GM21526 (cell line): ENCODE data around the gene GTF2H4.
A peak's percentile ranks its signal among the peaks of the same experiment; 100 is the strongest.
"Not testable (repeated sequence)": the region's sequence is repeated elsewhere in the genome, so short reads cannot be mapped to it uniquely, and the experiment has no call there.

Experiments
- ATAC-seq: cut with Tn5 transposase; IDR thresholded peaks from one replicate; pipeline ENCODE4 v1.9.1; 2021; ENCODE audit warnings: moderate library complexity; ENCODE audit not compliant: unreplicated experiment, low FRiP score

Gene GTF2H4

GRCh38 chr6:30907758-30908591 lies at the start of gene GTF2H4:
Gene GTF2H4 (plus strand): TSS chr6:30908207.
- ATAC-seq = peak; percentile 84

- ATAC-seq = not testable (repeated sequence)
Observed at GRCh38 chr6:30859726-30860125, 48.3 kb upstream of the GTF2H4 start.

GRCh38 chr6:30861257-30862048 lies 46.6 kb upstream of the GTF2H4 start:
- no peak for ATAC-seq

GRCh38 chr6:30862156-30862875 lies 45.7 kb upstream of the GTF2H4 start:
- ATAC-seq = no peak

GRCh38 chr6:30864325-30864724 lies 43.7 kb upstream of the GTF2H4 start:
- no peak for ATAC-seq

GRCh38 chr6:30869241-30869749 lies 38.7 kb upstream of the GTF2H4 start:
- not testable (repeated sequence) for ATAC-seq

DNA sequence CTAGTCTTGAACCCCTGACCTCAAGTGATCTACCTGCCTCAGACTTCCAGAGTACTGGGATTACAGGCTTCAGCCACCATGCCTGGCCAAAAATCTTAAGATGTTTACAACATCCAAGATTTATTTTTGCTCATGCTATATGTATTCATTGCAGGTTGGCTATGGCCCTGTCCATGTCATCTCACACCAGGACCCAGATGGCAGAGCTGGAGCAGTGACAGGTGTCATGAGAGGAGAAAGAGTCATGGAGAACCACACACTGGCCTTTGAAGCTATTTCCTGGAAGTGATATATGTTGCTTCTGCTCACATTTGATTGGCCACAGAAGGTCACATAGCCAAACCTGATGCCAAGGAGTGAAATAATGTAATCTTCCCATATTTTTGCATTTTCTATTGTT lies 37.5 kb upstream of the GTF2H4 start:
- no peak for ATAC-seq

GRCh38 chr6:30871592-30872183 lies 36.3 kb upstream of the GTF2H4 start:
- no peak for ATAC-seq

- no peak for ATAC-seq
Observed at GRCh38 chr6:30873137-30873640, 34.8 kb upstream of the GTF2H4 start.

GRCh38 chr6:30873795-30874194 lies 34.2 kb upstream of the GTF2H4 start:
- not testable (repeated sequence) for ATAC-seq

GRCh38 chr6:30875244-30876038 lies 32.6 kb upstream of the GTF2H4 start:
- no peak for ATAC-seq

DNA sequence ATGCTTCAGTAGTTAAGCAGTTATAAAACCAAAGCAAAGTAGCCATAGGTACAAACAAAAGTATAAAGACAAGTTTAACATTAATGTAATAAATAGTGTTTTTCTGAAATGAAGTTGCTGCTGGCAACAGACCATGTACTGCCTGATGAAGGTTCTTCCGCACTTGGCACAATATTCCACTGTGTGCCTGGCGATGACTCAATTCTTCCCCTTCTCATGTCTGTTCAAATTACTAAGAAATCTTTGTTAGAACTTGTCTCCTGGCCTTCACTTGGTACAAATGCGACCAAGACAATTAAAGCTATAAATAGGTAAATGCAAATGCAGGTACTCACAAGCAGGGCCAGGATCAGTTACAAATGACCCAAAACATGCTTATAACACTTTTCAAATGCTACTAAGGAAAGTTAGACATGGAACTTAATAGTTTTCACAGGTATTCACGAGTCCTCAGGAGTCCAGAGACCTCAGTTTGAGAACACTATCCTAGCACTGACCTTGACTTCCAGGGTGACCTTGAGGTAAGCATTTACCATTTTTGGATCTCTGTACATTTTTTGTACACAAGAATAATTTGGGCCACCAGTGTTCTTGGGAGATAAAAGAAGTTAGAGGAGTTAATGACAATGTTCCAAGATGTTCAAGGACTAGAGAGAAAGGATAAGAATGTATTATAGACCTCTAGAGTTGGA lies 31.8 kb upstream of the GTF2H4 start:
- ATAC-seq = no peak

DNA sequence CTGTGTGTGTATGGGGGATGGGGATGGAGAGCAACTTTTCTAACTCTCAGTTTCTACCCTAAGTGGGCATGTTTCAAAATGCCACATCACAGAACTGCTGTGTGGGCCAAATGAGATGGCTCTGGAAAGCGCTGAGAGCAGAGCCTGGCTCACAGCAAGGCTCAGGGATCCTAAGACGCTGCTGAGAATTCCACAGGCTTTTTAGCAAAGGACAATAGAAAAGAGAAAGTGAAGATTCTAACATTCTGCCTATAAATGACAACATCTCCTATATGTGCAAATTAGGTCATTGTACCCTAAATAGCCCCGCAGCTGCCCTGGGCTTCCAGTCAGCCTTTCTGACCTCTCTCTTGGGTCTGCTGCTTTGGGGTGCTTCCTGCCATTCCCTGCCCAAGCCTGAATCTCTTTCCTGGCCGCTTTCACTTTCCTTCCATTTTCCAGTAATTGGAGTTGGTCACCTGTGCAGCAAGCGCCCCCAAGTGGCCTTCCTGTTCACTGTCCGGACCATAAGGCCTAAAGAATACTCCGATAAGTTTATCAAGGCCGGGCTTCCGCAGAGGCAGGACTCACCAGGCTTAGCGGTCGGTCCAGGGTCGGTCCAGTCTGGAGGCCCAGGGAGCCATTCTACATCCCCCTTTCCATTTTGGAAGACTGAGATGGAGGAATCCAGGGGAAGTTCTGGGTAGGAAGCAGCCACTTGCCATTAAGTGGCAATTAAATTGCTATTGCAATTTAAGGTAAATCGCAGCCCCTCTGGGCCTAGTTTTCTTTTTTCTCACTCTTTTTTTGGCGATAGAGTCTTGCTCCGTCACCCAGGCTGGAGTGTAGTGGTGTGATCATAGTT lies 30.4 kb upstream of the GTF2H4 start:
- no peak for ATAC-seq

GRCh38 chr6:30879684-30880427 lies 28.2 kb upstream of the GTF2H4 start:
- ATAC-seq = no peak

DNA sequence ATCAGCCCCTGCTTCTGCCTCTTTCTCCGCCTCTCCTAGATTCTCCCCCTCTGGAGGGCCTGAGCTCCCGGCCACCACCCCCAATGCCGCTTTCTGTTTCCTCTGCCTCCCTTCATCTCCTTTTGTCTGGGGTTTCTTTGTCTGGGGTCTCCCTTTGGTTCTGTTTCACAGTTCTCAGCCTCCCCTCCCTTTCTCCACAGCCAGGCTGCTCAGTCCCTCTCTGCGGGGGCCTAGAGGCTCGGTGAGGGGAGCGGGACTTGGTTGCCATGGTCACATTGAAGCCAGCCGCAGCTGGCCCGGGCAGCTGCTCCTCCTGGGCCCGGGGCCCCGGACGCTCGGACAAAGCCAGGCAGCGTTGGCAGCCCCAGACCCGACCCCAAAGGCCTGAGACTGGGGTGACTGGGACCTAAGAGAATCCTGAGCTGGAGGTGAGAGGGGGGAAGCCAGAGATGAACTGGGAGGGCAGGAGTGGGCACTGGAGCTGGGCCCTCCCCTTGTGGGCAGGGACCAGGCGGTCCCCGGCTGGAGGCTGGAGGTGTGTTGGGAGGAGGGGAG lies 27.2 kb upstream of the GTF2H4 start:
- ATAC-seq = no peak

DNA sequence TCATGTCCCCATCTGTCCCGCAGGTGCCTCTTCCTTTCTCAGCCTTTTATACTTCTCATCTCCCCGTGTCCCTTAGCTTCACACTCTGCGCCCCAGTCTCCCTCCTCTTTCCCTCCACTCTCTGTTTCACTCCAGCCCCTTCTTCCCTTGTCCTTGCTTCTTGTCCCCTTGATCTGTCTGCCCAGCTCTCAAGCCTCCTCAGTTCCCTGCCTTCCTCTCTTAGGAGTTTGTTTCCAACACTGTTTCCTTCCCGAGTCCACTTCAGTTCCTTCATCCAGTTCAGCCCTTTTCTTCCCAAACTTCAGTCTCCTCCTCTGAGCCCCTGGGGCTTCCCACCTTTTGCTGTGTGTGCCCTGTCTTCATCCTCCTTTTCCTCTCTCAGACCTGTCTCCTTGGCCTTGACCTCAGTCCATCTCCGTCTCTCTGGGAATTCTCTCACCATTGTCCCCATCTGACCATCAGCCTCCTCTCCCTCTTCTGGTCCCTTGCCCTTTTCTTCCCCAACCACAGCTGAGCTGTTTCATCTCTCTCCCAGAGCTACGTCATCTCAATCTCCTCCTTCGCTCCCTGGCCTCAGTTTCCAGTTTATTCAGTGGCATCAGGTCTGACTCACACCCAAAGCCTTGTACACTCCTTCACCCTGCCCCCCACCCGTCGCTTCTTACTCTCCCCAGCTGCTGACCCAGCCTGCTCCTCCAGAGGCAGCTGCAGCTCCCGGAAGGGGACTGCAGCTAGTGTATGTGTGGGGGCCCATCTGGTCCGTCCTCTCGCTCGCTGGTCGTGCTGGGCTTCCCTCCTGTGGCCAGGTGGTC lies 26.4 kb upstream of the GTF2H4 start:
- ATAC-seq = no peak
